Right lobe of liver (tissue), 6 donors: ENCODE results near the gene AP1G2. TPM values are rescaled to one million over a fixed set of nuclear protein-coding genes. Genes with fewer than 3 reads are reported as not detected.
A peak's percentile ranks its signal among the peaks of the same experiment; 100 is the strongest.

Experiments
- ATAC-seq, 4 donors: fragments of 200-7000 bp; cut with Tn5 transposase; one replicate each; pipeline ENCODE4 v1.9.1; 2020; ENCODE audit warnings: mild to moderate bottlenecking in 4 of 4, moderate library complexity in 4 of 4
- DNase-seq, 3 donors: peaks; one replicate each; pipeline ENCODE4 v3.0.0-alpha.2; 2020
- H3K27ac ChIP-seq, 3 donors: fragments of 200-600 bp; one replicate each; pipeline ENCODE4 v1.8.0; 2022
- H3K27me3 ChIP-seq, 2 donors: fragments of 200-600 bp; one replicate each; pipeline ENCODE4 v1.8.0; 2022
- H3K36me3 ChIP-seq, 4 donors: fragments of 200-600 bp; sonication (generic) in 1 of 4; one replicate each; pipeline versions ENCODE4 v1.5.1 to v1.8.0; 2017 to 2022; ENCODE audit warnings: control low read depth in 1 of 4
- H3K4me1 ChIP-seq, 4 donors: fragments of 200-600 bp; sonication (generic) in 1 of 4; one replicate each; pipeline versions ENCODE4 v1.5.1 to v1.8.0; 2017 to 2022; ENCODE audit warnings: control low read depth in 1 of 4
- H3K4me3 ChIP-seq, 3 donors: fragments of 200-600 bp; one replicate each; pipeline ENCODE4 v1.8.0; 2022
- H3K9me3 ChIP-seq, 4 donors: fragments of 200-600 bp; sonication (generic) in 1 of 4; one replicate each; pipeline versions ENCODE4 v1.5.1 to v1.8.0; 2017 to 2022; ENCODE audit warnings: control low read depth in 1 of 4
- POLR2A ChIP-seq: fragments of 450-650 bp; IDR thresholded peaks from one replicate; pipeline ENCODE4 v1.6.1; 2017; ENCODE audit warnings: antibody characterized with exemption, mild to moderate bottlenecking
- WGBS: methylation state at CpG from one replicate; pipeline ENCODE4 v1.1.6; 2018; ENCODE audit warnings: low coverage, low lambda C conversion rate; ENCODE audit not compliant: insufficient coverage; ENCODE audit errors: missing lambda C conversion rate; 5-methylcytosine and 5-hydroxymethylcytosine counted together
- intact Hi-C, 2 donors: fragments of 100-400 bp; cut with DNase I; formaldehyde crosslinking; loops; one replicate each; pipeline versions ENCODE4 v1.11.2 to v1.14.1; 2022
- total RNA-seq, 6 experiments: library from RNA; depleted of rRNA in 2 of 6; stranded (reverse); fragments of >200 nt in 2 of 6; fragmentation: NEBNext Ultra II Directional in 3 of 6; extraction: Animal tissue kit (Norgen Biotek cat#: 25700) in 3 of 6; gene quantifications; one replicate each; pipeline versions ENCODE4 v1.1.0 to v1.2.4, GENCODE V29; 2016 to 2023
- TF ChIP-seq, protein P1 (sequence below), 4 donors: fragments of 200-600 bp in 3 of 4; fragments of 450-650 bp in 1 of 4; IDR thresholded peaks; one replicate each; pipeline versions ENCODE4 v1.5.1 to v1.8.0; 2016 to 2022; ENCODE audit warnings: antibody characterized with exemption in 4 of 4, mild to moderate bottlenecking in 2 of 4
- donor health status: DM: no; HTN: yes; CAD: no.
- donor health status: DM: no; HTN: no; CAD: no.
- donor health status: DM: no; HTN: no; CAD: no.
- donor health status: DM: no; HTN: yes; CAD: no.
- donor health status: DM: no; HTN: yes; CAD: no.

Gene AP1G2
- total RNA-seq, 6 experiments from 2014 or later: 13.6 to 25.9 (median 23.0) TPM

DNA sequence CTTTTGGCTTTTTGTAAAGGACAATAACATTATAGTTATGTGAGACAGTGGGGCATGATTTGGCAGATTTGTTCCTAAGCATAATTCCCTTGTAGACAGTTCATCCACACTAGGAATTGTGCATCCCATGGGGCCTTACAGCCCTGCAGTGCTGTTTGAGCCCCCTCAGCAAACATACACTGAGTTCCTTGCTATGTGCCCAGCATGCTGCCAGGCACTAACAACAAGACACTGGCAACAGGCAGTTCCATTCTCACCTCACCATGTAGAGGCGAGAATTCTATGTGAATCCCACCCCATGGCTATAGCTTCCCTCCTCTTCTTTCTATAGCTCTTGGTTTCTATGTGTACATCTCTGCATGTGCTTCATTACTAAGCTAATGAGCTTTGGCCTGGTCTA, 9.6 kb downstream of the AP1G2 start:
- TF ChIP-seq POLR2A: no peak
- TF ChIP-seq, protein P1, sequence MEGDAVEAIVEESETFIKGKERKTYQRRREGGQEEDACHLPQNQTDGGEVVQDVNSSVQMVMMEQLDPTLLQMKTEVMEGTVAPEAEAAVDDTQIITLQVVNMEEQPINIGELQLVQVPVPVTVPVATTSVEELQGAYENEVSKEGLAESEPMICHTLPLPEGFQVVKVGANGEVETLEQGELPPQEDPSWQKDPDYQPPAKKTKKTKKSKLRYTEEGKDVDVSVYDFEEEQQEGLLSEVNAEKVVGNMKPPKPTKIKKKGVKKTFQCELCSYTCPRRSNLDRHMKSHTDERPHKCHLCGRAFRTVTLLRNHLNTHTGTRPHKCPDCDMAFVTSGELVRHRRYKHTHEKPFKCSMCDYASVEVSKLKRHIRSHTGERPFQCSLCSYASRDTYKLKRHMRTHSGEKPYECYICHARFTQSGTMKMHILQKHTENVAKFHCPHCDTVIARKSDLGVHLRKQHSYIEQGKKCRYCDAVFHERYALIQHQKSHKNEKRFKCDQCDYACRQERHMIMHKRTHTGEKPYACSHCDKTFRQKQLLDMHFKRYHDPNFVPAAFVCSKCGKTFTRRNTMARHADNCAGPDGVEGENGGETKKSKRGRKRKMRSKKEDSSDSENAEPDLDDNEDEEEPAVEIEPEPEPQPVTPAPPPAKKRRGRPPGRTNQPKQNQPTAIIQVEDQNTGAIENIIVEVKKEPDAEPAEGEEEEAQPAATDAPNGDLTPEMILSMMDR (IDR thresholded peaks at IDR 0.05): no peak
- H3K4me3 ChIP-seq: no peak overlapping the region
- H3K27me3 ChIP-seq: no peaks in the 10 kb centered on the region
- intact Hi-C loops: no loop called here
- no peaks in the 10 kb centered on the region for H3K9me3 ChIP-seq
- peaks cover 0 to 18% (median 0%) of the 10 kb centered on the region in 4 donors for H3K36me3 ChIP-seq
- DNase-seq (no peak), ATAC-seq (no peak)
- whole genome bisulfite sequencing: no CpG with 5 or more reads among the region's 1 CpG
- no peak overlapping the region for H3K27ac ChIP-seq
- peaks cover 0 to 11% (median 3%) of the 10 kb centered on the region in 4 donors for H3K4me1 ChIP-seq

DNA sequence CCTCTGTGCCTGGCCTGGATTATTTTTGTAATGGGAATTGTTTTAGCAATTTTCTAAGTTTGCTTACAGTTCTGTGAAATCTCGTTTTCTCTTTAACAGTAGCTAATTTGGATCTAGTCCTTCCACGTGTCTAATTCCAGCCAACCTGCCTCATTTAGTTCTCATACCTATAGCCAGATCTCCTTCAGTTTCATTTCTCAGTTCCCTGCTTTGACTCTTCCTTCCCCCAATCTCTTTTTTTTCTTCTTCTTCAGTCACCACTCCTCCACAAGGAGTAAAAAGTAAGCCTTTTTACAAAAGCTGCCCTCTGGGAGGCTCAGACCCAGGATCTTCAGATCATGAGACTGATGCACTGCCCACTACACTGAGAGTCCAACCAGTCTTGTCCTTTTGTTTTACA, 10.1 kb downstream of the AP1G2 start:
- Histone ChIP-seq H3K4me3 (no peak overlapping the region), H3K27ac (no peak overlapping the region), H3K9me3 (no peaks in the 10 kb centered on the region), H3K4me1 (peaks cover 0 to 11% (median 3%) of the 10 kb centered on the region in 4 donors), H3K27me3 (no peaks in the 10 kb centered on the region), H3K36me3 (peaks cover 0 to 18% (median 0%) of the 10 kb centered on the region in 4 donors)
- WGBS: 41% methylated on average over 2 of the region's 2 CpGs
- TF ChIP-seq, protein P1 (IDR thresholded peaks at IDR 0.05): no peak
- TF ChIP-seq POLR2A: no peak
- ATAC-seq: no peak
- DNase-seq: no peak
- intact Hi-C loops: no loop called here

DNA sequence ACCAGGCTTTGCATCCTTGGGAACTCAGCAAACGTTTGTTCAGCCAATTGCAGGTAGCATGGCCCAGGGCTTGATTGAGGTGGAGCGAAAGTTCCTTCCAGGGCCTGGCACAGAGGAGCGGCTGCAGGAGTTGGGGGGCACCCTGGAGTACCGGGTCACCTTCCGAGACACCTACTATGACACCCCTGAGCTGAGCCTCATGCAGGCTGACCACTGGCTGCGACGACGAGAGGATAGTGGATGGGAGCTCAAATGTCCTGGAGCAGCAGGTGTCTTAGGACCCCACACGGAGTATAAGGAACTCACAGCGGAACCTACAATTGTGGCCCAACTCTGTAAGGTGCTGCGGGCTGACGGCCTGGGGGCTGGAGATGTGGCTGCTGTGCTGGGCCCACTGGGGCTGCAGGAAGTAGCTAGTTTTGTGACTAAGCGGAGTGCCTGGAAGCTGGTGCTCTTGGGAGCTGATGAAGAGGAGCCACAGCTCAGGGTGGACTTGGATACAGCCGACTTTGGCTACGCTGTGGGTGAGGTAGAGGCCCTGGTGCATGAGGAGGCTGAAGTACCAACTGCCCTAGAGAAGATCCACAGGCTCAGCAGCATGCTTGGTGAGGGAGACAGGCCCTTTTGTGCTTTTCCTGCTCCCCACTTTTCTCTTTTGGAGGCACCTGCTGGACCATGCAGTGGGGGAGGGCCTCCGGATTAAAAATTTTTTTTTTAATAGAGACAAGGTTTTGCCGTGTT, 10.7 kb downstream of the AP1G2 start:
- no peaks in the 10 kb centered on the region for H3K27me3 ChIP-seq
- H3K4me3 ChIP-seq: peak overlapping the region; percentile 72 to 99 (median 90)
- H3K4me1 ChIP-seq: peaks cover 0 to 11% (median 3%) of the 10 kb centered on the region in 4 donors
- no peaks in the 10 kb centered on the region for H3K9me3 ChIP-seq
- peaks cover 0 to 16% (median 0%) of the 10 kb centered on the region in 4 donors for H3K36me3 ChIP-seq
- TF ChIP-seq, protein P1 (IDR thresholded peaks at IDR 0.05): no peak
- no peak for DNase-seq
- 13% methylated on average over 3 of the region's 17 CpGs for WGBS
- peak overlapping the region; percentile 89 to 95 (median 93) for H3K27ac ChIP-seq
- intact Hi-C loops: no loop called here
- ATAC-seq: no peak

DNA sequence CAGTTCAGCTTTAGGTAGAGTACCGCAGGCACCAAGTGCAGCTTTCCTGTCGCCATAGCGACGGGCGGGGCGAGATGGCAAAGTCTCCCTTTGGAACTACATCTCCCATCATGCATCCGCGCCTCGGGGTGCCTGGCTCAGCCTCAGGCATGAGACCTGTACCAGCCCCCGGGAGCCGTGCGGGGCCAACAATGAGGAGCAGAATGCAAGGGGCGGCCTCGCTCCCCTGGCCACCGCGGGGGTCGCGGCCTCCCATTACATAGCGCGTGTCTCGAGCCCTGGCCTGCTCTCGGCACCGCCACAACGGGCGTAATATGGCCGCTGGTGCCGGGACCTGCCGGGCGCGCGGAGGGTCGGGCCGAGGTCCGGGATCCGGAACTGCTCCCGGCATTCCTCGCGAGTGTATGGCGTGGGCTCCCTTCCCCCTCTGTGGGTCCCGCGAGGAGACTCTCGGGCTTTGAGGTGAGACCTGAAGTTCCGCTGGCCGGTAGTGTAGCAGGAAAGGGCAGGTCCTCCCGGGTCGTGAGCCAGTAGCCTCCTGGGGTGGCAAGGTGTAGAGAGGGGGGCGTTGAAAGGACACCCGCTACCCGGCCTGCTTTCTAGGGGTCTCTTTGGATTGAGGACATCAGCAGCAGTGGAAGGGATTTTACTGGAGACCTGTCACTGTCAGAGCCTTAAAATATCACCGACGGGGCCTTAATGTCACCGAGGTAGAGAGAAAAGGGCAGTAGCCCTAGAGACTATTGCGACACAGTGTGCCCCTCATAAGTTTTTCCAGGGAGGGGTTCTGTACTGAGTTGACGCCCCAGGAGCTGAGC, 11.5 kb downstream of the AP1G2 start, which contains the start of gene THTPA:
Gene THTPA (plus strand): TSS at position 390 of the 818 bp plus-strand sequence. CDS start 487 bp downstream, outside the sequence.
- DNase-seq (peak; percentile 96 to 97 (median 97)), ATAC-seq (peak; percentile 87 to 92 (median 92))
- peaks cover 0 to 12% (median 0%) of the 10 kb centered on the region in 4 donors for H3K36me3 ChIP-seq
- peak within 1 kb of the TSS; percentile 89 to 95 (median 93) for H3K27ac ChIP-seq
- WGBS: 0% methylated on average over 9 of the region's 54 CpGs
- peaks cover 0 to 11% (median 3%) of the 10 kb centered on the region in 4 donors for H3K4me1 ChIP-seq
- no peaks in the 10 kb centered on the region for H3K27me3 ChIP-seq
- intact Hi-C loops: no loop called here
- peak within 1 kb of the TSS; percentile 72 to 99 (median 90) for H3K4me3 ChIP-seq
- TF ChIP-seq, protein P1 (IDR thresholded peaks at IDR 0.05): no peak
- TF ChIP-seq POLR2A: no peak
- no peaks in the 10 kb centered on the region for H3K9me3 ChIP-seq
